Activated CD8-positive, alpha-beta memory T cell treated with anti-CD3 and anti-CD28 coated beads for 4 hours (primary cell): Measurements from ENCODE around the gene HIPK2.

ENCODE experiments used
- DNase-seq, 2 donors: peaks; one replicate each; pipeline ENCODE4 v3.0.0-alpha.2; 2020; ENCODE audit warnings: low read depth in 2 of 2

The HIPK2 gene

DNA sequence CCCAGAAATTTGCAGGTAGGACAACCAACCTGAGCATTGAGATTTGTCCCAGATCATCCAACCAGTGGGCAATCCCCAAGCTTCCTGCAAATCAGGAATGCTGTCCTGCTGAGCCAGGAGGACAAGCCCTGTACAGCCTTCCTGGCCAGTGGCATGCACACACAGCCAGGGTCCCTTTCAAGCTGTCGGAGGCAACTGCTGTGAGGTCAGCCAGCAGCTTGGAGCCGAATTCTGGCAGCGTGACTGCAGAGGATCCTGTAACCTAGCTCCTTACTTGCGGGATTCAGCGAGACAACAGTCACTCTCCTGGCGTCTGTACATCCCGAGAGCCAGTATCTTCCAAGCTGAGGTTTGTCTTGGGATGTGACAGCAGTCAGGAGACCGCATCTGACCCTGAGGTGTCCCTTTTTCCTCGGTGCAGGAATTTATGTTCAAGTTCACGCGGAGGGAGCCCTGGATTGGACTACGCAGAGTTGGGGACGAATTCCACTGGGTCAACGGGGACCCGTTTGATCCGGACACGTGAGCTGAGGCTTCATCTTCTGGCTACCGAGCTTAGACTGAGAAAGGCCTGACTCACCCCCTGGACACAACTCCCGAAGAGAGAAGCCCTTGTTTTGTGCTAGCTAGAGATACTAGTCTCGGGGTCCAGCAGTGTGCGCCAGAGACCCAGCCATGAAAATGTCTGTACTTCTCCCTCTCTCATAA, 236.0 kb downstream of the HIPK2 start:
- no peak for DNase-seq

DNA sequence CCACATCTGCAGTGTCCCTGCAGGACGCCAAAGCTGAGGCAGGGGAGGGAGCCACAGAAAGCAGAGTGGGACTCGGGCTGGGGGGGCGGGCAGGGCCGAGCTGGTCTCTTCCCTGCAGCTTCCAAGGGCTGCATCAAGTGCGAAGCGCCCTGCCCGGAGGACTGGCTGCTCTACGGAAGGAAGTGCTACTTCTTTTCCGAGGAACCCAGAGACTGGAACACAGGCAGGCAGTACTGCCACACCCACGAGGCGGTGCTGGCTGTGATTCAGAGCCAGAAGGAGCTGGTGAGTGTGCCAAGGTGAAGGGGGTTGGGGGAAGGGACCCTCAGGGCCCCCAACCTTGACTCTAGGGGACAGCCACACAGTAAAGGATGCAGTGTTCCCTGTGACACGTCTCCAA, 237.6 kb downstream of the HIPK2 start:
- DNase-seq = no peak

DNA sequence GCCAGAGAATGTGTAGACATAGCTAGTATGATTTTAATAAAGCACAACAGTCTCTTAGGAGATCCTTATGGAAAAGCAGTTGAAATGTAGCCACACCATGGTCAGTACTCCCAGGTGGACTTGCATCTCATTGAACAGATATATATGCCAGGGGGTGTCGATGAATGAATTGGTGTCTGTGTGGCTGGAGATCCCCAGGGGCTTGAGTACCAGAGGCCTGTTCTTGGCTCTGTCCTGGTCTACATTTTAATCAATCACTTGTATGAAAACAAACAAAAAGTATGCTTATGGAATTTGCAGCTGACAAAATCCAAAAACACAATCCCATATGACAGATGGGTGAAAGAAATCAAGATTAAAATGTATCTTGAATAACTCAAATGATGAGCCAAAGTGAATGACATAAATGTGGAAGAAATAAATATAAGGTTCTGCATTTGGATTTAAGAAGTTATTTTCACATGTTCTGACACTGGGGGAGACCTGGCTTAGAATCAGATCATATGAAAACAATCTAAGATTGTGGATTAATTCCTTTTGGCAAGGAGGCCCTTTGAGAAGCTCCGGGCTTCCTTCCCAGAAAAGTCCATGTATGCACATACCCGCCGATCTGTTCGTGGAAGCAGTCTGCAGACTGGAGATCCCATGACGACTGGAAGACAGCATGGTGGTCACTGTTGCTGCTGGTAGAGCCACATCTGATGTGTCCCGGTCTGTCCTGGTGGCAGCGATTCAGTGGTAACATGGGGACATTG, 238.7 kb downstream of the HIPK2 start:
- DNase-seq = no peak

DNA sequence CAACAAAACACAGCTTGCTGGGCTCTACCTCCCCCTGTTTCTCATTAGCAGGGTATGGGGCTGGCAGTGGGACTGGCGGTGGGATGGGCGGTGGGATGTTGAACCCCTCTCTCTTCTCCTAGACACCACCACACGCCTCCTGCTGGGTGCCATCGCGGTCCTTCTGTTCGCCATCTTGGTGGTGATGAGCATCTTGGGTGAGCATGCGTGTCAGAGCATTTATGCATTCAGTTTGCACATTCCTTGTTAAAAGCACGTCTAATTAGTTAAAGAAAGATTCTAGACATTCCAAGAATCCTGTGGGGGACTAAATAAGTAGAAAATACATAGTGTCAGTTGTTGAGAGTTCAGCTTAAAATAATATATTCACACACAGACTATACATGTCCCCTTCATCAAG, 241.6 kb downstream of the HIPK2 start:
- no peak for DNase-seq

DNA sequence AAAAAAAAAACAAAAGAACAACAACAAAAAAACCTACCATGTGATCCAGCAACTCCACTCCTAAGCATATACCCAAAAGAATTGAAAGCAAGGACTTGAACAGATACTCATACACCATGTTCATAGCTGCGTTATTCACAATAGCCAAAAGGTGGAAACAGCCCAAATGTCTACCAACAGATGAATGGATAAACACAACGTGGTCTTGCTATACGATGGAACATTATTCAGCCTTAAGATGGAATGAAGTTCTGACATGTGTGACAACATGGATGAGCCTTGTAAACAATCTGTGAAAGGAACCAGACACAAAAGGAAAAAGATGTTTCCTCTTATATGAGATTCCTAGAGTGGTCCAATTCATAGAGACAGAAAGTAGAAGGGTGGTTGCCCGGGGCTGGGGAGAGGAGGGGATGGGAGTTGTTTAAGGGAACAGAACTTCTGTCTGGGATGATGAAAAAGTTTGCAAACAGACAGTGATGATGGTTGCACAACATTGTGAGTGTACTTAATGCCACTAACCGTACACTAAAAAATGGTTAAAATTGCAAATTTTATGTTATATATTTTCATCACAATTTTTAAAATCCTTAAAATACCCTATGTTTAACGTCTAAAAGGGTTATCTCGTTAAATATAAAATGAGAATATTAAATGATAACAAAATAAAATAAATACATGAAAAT, 242.7 kb downstream of the HIPK2 start:
- no peak for DNase-seq

DNA sequence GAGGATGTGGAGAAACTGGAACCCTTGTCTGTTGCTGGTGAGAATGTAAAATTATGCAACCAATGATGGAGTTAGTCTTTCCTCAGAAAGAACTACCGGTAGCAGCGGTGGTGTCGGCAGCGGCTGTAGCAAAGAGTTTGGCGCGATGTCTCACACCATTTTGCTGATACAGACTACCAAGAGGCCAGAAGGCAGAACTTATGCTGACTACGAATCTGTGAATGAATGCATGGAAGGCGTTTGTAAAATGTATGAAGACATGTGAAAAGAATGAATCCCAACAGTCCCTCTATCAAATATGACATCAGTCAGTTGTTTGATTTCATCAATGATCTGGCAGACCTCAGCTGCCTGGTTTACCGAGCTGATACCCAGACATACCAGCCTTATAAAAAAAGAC, 243.7 kb downstream of the HIPK2 start:
- no peak for DNase-seq

DNA sequence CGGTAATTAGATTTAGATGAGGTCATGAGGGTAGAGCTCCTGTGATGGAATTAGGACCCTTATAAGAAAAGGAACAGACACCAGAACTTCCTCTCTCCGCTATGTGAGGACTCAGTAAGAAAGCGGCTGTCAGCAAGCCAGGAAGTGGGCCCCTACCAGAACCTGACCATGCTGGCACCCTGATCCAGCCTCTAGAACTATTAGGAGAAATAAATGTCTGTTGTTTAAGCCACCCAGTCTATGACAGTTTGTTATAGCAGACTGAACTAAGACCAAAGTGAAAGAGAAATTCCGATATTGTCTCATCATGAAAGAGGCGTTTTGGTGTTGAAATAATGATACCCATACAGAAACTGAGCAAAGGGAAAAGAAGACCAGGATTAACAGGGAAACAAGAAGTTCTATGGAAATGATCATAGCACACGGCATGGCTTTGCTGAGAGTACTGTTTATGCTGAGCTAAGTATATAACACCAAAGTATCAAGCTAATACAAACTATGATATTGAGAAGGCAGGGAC, 245.1 kb downstream of the HIPK2 start:
- no peak for DNase-seq

DNA sequence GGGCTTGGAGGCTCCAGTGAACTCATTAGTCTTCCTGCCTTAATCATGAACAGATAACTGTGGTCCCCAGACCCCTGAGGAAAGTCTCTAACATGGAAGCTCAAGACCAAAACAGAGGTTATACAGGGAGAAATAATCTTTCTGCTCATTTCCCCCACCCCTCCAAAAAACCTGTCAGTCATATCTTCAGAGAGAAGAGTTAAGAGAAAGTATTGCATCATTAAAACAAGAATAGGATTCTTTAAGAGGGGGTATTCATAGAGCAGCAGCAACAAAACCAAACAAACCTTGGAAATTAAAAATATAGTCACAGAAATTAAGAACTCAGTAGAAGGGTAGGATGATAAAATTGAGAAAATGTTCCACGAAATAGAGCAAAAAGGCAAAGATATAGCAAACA, 246.7 kb downstream of the HIPK2 start:
- no peak for DNase-seq

DNA sequence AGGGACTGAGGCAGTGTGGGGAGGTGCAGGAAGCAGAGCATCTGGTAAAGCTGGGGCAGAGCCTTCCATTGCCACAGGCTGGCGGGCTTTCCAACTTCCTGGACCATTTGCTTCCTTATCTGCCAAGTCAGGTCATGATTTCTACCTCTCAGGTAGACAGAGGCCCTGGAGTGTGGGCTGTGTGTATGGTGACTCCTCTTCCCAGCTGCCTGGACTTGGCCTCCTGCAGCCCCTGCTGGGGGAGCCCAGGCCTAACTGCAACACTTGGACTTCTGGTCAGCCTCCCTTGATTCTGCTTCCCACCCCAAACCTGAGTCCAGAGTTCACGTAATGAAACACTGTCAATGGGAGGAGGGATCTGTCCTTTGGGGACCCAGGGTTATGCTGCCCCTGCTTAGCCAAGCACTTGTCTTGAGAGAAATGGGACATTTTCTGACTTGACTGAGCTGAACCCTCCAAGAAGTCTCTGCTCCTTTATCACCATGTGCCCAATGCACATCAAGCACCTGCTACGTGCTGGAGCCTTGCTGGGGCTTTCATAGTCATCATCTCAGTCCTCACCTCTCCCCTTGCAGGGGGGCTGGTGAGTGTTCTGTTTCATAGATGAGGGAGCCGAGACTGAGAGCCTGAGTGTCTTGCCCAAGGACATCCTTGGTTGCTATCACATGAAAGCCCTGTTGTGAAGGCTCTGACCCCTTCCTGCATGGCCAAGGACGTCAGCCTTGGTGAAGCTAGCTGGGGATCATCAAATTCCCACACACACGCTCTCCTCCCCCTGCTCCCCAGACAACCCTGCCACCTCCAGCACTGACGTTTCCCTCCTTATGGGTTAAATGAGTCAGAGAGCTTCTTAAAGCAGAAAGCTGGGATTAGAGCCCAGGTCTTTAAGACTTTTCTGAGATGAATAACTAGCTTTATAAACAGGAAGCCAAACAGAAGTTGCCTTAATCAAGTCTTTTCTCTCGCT, 250.9 kb downstream of the HIPK2 start:
- DNase-seq = no peak

DNA sequence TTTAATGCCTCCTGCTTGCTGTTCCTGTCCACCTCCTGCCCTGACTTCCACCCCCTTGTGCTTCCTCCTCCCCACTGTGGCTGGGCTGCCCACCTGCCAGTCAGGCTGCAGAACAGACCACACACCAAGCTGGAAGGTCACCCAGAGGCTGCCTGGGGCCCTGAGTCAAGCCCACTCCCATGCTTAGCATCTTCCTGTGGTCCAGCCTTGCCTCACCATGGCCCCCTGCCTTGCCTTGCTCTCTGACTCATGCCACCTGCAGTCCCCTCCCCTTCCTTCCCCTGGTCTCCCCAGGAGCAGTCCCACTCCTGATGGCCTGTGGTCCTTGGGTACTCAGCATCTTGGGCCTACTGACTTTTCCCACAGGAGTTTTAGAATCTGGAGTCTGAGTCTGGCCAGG, 252.0 kb downstream of the HIPK2 start:
- no peak for DNase-seq

DNA sequence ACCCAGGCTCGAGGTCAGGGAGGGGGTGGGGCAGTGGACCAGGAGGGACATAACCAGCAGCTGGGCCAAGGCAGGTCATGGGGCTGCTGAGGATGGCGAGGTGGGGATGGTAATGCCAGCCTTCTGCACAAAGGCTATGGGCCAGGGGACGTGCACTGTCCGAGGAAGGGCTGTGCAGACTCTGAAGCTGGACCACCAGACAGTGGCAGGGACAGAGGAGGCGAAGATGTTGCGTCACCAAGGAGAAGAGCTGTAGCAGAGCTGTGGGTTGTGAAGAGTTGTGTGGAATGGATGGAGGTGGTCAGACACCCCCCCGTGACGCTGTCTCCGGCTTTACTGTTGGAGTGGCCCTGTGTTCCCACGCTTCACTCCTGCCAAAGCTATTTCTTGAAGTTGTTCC, 252.6 kb downstream of the HIPK2 start:
- DNase-seq = no peak

DNA sequence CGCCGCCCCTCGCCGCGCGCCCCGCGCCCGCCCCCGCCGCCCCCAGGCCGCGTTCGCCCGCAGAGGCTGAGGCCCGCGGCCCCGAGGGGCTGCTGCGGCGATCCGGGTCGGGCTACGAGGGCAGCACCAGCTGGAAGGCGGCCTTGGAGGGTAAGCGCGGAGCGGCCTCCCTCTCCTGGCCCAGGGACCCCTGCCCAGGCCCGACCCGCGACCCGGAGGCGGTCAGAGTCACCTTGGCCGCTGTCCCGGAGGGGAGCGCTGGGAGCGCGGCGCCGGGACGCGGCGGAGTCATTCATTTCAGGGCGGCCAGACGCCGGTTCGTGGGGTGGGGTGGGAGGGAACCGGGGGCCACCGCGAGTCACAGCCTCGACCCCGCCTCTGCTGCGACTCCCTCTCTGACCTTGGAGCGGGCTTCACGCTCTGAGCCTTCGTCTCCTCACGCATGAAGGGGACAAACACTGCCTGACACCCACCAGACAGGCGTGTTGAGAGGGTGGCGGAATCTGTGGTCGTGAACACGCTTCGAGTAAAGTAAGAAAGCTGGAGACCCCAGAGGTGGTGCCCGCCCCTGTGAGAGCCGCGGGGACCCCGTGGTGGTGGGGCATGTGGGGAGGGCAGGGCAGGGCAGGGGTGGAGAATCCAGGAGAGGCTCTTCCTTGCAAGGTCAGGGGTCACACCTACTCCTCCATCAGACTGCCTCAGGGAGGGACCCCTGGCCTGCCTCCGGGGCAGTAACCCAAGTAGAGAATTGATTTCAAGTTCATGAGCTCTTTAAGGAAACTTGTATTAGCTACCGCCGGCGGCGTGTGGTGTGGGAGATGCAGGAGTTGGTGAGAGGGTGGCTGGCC, 253.6 kb downstream of the HIPK2 start:
- no peak for DNase-seq

DNA sequence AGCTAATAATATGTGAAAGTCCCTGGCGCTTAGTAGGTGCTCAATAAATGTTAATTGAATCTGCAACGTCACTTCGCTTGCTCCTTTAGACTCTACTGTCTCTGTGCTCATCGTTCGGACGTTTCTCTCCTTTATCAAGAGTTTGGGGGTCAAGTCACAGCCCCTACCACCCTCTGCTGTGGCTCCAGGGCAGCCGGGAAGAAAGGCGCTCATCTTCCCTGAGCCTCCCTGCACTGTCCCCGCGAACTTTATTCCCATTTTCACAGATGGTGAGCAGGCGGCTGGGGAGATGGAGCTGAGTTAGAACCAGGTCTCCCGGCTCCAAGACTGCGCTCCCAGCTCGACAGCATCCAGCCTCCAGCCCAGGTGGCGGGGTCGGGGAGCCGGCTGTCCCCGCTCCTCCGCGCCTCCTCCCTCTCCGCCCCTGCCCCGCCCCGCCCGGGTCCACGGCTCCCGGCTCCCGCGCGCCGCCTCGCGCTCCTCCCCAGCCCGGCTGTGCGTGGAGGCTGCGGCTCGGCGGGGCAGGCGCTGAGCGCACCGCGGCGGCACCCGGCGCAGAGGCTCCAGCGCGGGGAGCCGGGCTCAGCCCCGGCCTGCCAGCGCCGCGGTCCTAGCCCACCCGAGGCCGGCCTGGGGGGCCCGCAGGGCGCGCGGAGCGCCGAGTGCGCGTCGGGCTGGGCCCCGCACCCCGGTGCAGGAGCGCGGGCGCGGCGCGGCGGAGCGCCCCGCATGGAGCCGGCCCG, 254.4 kb downstream of the HIPK2 start, which contains the start of gene CLEC2L:
TSS of gene CLEC2L (plus strand) at position 487 of the 743 bp plus-strand sequence. CDS start at position 730, 243 bp downstream.
- no peak for DNase-seq

DNA sequence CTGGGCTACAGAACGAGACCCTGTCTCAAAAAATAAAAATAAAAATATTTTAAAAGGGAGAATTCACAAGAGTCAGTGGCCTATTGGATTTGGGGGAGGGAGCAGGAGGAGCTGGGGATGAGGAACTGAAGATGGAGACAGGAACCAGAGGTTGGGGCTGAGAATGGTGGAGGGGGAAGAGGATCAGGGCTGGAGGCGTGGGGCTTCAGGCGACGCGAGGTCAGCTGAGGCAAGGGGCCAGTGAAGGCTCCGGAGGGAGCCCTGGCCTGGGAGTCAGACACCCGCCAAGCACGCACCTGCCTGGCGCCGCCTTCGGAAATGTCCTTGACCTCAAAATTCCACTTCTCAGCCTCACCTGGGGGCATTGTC, 255.0 kb downstream of the HIPK2 start:
- DNase-seq = no peak

DNA sequence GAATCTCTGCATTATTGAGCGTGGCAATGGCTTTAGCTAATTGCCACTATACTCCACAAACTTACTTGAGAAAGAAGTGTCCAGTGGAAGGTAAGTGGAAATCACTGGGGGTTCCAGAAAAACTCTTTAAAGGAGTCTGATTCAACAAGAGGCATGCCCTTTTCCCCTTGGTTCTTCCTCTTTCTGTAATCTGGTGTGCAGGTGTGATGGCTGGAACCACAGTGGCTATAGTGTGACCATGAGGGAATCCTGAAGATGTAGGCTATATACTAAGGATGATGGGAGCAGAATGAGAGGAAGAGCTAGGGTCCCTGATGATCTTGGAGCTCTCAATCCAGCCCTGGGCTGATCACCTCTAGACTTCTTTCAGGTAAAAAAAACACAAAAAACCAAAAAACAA, 256.4 kb downstream of the HIPK2 start:
- no peak for DNase-seq

DNA sequence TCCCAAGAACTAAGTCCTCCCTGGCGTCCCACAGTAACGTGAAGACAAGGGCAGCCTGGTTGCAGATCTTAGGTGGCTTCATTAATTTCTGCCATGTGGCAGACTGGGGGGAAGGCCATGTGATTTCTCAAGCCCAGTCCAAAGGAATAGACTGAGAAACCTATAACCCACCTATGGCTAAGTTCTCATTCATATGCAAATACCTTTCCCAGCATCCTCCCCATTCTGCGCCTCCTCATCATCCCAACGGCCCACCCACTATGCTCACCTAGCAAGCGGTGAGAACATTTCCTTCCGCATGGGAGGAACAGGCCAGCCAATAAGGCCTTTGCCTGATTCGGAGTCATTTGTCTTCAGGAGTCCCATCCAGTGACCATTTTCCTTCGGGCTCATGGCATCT, 262.5 kb downstream of the HIPK2 start:
- no peak for DNase-seq
